Urothelium cell line (cell line): ENCODE measurements around the gene HS3ST3A1.
"Not testable (repeated sequence)": the region's sequence is repeated elsewhere in the genome, so short reads cannot be mapped to it uniquely, and the experiment has no call there.

Experiments
- DNase-seq: peaks from one replicate; pipeline ENCODE4 v3.0.0; 2011; ENCODE audit warnings: low spot score, mixed read lengths
- FAIRE-seq: peaks from 2 replicates; lab custom pipeline; 2011; peaks lifted over from hg19 to GRCh38; lab: Jason Lieb, UNC

Gene HS3ST3A1

DNA sequence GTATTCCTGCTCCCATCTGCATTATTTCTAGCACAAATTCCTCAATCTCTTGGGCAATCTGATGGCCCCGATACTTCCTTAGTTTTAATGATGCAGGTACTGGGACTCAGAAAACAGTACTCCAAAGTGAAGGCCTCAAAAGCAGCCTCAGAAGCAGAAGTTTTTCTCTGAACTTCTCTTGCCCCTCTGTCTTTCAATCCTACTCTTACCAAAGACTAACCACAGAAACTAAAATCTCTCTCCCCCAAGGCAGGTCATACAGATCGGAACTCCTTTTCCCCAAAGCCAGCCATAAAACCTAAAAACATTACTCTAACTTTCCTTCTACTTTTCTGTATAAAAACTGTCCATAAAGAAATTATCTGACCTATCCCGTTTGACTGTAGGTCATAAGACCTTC lies 103.5 kb downstream of the HS3ST3A1 start:
- FAIRE-seq (no peak), DNase-seq (no peak)

DNA sequence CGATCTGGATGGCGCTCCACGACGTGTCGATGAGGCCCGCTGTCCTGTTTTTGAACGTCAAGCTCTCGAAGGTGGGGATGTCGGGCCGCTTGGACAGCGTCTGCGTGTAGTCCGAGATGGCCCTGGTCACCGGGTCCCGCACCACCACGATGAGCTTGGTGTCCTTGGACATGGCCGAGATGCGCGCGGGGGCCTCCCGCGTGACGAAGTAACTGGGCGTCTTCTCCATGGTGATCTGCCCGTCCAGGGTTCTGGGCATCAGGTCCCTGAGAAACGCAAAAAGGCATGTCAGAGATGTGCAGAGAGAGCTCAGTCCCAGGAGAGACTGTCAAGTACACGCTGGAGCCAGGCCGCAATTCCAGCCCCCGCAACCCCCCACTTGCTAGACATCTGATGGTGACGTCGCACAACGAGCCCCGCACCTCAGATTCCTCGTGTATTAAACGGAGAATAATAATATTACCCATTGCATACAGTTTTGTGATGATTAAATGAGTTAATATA lies 105.1 kb downstream of the HS3ST3A1 start:
- not testable (repeated sequence) for FAIRE-seq, DNase-seq

DNA sequence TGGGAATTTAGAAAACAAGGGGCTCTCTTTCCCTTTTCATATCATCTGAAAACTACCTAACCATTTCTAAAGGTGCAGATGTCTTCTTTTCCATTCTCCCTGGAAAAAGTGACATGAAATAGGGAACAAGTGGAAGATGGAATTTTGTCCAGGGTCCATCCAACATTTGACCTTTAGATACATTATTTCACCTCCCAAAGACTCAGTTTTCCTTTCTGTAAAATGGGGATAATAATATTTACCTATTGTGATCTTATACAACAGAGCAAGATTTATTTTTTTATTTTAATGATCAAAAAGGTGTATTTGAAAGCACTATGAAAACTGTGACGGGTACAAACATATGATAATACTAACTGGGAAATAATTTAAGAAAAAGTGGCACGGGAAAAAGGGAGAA lies 106.3 kb downstream of the HS3ST3A1 start:
- FAIRE-seq, result no peak
- no peak for DNase-seq

DNA sequence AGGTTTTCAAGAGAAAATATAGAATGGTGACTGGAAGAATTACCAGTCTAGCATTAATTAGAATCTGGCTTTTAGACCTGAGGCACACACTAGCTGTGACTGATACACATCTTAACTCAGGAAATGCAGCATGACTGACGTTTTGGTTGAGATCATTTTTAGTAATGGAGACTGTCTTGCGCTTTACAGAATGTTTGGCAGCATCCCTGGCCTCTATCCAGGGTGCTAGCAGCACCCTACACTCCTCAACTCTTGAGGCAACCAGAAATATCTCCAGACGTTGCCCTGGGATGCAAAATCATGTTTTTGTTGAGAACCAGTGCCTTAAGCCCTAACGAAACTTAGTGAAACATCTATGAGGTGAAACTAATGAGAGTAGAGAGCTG lies 109.0 kb downstream of the HS3ST3A1 start:
- no peak for DNase-seq
- no peak for FAIRE-seq

DNA sequence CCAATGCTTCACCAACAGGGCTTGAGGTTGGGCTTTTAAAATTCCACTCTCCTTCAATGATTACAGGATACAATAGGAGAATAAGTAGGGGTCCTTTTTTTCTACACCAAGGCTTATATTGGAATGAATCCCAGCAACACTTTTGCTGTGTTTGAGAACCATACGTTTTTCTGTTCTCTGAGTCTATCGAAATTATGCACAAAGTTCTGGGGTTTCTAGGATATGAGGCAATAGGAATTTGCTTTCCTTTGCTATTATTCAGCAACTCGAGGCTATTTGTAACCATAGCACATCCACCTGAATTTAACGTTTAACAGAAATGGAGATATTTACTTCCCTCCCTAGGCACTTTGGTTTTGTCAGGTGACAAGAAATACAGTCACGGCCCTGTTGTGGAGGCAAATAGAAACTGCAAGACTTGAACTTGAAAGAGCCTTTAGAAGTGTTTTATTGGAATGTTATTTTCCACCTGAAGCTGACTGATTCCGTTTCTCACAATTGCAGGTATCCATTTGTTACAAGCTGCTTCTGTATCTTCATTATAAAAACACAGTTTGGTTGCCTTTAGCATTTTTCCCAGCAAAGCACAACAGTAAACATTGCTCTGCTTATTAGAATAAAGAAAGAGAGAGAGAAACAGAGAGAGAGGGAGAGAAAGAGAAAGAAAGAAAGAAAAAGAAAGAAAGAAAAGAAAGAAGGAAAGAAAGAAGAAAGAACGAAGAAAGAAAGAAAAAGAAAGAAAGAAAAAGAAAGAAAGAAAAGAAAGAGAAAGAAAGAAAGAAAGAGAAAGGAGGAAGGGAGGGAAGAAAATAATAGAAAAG lies 109.6 kb downstream of the HS3ST3A1 start:
- FAIRE-seq (no peak), DNase-seq (no peak)

DNA sequence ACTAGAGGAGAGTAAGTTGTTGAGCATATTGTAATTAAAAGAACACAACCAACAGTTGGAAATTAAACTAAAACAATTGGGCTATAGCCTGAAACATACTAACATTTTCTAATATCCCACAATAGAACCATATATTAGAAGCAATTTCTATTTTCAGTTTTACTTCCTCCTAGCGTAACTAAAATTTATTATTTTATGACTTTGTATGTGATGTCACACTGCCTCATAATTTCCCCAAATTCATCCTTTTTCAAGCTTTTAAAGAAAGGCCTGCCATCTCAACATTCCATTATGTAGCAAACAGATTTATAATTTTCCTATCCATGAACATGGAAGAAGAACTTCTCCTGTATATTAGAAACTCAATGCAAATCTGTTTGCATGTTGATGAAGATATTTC lies 110.2 kb downstream of the HS3ST3A1 start:
- FAIRE-seq, result no peak
- no peak for DNase-seq

DNA sequence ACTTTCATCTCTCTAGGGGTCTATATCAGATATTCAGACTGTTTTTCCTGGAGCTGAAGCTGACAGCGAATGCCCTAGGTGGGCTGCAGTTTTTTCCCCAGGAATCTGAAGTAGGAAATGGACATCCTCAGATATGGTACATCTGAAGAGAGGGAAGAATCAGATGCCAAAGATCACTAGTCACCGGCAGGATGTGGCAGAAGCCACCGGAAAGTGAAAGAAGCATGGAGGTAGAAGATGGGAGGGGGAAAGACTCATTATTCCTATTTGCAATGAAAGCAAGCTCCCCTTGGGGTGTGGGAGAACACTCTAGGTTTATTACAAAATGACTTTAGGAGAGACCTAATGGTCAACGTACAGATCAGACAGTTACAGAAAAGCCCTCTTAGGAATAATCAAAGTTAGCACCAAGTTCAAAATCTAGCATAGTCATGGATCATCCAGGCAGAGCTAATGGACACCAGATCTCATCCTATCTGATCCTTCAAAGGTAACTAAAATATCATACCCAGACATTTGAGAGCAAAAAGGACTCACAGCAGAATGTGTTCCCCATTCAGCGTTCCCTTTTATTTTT lies 110.7 kb downstream of the HS3ST3A1 start:
- DNase-seq, result peak; percentile 17
- no peak for FAIRE-seq

DNA sequence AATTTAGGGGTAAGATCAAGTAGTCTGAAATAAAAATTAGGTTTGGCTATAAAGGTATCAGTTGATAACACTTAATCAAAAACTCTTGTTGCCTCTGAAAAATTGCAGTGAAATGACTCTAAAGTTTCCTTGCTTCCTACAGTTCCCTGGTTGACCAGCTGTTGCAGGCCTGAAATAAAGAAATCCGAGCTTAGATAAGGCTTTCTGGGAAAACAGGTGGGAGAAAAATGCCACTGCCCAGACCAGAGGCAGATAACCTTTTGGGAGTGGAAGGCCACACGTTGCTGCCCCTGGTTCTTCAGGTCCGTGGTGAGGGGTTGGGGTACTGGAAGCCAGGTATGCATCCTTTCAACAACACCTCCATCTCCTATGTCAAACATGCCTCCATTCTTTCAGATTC lies 111.3 kb downstream of the HS3ST3A1 start:
- no peak for DNase-seq
- FAIRE-seq, result no peak

DNA sequence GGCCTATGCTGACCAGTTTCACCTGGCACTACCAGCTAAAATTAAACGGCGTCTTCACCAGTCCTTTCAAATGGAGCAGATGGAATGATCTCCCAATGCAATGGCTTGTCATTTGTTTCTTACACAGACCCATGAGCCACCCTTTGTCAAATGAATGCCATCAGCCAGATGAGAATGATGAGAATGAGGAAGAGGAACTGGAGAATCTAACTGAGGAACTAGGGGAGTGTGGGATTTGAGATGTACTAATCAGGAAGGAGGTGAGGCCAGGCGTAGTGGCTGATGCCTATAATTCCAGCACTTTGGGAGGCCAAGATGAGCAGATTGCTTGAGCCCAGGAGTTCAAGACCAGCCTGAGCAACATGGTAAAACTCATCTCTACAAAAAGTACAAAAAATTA lies 116.4 kb downstream of the HS3ST3A1 start:
- DNase-seq (no peak), FAIRE-seq (no peak)

DNA sequence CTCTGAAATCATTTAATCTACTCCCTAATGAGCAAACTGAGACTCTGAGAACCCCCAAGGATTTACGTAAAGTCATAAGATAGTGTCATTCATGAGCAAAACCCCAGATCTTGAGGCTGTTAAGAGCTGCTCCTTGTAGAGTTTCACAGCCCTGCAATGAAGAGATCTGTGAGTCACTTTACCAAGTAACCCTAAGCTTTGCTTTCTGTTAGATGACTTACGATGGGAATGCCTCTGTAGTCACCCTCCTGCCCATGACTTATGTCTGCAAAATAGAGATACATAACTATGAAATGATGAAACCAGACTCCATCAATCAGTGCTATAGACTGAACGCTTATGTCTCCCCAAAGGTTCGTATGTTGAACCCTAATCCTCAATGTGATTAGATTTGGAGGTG lies 117.7 kb downstream of the HS3ST3A1 start:
- FAIRE-seq, result no peak

DNA sequence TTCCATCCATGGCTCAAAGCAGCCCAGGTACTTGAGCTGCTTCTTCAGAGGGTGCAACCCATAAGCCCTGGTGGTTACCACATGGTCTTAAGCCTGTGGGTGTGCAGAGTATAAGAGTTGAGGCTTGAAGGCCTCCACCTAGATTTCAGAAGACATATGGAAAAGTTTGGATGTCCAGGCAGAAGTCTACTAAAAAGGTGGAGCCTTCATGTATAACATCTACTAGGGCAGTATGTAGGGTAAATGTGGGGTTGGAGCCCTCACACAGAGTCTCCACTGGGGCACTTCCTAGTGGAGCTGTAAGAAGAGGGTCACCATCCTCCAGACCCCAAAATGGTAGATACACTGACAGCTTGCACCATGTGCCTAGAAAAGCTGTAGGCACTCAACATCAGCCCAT lies 120.9 kb downstream of the HS3ST3A1 start:
- FAIRE-seq, result no peak
- DNase-seq, result no peak

More for the DNA sequence above, 117.7 kb downstream of the HS3ST3A1 start:
- no peak for DNase-seq

DNA sequence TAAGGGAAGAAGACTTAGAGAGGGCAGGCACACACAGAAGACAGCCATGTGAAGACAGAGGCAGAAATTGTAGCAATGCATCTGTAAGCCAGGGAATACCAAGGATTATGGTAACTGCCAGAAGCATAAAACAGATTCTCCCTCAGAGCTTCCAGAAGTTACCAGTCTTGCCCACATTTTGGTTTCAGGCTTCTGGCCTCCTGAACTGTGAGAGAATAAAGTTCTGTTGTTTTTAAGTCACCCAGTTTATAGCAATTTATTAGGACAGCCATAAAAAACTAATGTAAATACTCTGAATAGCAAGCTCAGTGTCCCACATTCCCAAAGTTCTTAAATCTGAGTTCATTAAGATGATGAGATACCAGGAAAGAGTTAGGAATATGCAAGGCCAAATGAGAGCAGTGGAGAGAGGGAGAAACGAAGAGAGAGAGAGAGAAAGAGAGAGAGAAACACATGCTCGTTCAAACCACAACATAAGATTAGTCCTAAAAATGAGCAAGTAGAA lies 123.4 kb downstream of the HS3ST3A1 start:
- no peak for DNase-seq
- FAIRE-seq, result no peak

DNA sequence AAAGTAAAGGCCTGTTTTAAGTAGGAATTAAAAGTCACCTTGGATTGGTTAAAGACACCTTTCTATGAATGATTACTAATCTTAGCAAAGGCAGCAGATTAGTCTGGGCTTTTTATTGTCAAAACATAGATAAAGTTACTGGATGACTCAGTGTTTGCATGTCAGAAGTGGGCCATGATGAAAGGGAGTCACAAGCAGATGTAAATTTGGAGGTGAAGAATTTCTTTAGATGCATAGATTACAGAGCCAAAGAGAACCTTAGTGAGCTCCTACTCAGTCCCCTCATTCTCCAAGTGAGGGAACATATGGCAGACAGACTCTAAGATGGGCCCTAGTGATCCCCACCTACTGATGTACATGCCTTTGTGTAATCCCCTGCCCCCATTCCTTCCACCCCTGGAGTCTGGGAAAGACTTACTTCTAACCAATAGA lies 124.5 kb downstream of the HS3ST3A1 start:
- no peak for FAIRE-seq
- DNase-seq, result no peak

DNA sequence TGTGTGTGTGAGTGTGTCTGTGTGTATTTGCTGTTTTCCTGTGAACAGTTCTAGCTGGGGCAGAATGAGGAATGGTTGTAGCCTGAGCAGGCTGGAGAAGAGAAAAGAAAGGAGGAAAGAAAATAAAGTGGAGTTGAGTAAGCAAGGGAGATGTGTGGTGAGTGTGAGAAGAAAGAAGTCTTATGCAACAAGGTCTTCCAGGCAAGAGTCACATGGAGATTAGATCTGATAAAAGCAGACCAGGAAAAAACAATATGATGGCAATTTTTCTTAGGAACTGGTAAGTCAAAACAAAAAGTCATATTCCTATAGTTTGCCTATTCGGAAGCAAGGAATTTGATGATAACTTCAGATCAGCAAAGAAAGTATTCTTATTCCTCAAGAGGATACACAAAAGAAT lies 125.0 kb downstream of the HS3ST3A1 start:
- no peak for DNase-seq
- FAIRE-seq, result no peak

DNA sequence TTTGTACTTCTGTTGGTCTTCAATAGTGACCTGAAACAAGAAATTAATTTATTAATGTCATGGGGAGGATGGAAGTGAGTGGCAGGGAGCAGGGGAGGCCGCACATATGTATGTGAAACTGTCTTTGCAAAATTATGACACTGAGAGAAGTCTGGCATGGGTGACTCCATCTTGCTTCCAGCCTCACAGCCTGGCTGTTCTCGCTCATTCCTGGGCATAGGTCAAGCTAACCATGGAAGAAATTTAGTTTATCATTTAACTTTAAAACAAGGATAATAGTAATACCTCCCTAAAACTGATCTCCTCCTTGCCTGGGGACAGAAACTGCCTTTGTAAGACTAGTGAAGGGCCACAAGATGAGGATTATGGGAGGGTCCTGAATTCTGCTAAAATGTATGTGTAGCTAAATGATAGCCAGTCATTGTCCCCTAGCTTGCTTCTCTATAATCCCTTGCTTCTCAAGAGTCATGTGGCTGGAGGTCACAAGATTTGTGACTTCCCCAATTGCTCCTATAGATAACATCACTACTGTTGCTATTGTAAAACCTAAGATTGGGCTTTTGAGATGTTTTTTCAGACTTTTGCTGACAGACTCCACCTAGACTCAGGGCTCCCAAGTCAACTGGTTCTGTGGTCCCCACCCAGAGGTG lies 126.0 kb downstream of the HS3ST3A1 start:
- DNase-seq, result no peak

DNA sequence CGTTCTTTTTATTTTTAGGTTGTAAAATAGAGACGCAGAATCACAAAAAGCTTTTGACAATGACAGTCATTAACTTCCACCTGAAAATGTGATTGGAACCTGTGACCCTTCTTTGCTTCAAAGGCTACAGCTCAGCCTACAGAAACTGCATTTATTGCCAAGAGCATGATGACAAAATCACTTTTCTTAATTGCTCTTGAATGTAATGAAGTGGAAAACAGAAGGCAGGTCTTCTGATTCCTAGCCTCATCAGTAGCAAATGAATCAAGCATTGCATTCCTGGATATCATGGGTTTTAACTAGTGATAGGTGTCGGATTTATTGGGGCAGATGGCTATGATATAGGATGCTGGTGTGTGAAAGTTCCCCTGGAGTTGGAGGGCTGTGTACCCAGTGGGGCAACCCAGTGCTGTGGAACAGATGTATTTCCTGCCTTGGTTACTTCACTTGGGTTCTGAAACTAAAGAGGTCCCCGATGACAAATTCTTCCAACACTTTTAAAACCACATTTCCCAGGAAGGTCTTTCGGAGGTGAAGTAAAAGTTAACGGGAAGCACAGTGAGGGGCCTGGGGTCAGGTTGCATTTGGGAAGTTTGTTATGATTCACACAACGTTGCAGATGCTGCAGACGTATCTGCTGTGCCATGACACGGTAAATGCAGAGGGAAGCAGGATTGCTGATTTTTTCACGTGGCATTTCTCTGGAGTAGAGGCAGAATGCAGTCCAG lies 127.5 kb downstream of the HS3ST3A1 start:
- FAIRE-seq, result no peak
- DNase-seq, result no peak

More for the DNA sequence above, 126.0 kb downstream of the HS3ST3A1 start:
- FAIRE-seq, result no peak

DNA sequence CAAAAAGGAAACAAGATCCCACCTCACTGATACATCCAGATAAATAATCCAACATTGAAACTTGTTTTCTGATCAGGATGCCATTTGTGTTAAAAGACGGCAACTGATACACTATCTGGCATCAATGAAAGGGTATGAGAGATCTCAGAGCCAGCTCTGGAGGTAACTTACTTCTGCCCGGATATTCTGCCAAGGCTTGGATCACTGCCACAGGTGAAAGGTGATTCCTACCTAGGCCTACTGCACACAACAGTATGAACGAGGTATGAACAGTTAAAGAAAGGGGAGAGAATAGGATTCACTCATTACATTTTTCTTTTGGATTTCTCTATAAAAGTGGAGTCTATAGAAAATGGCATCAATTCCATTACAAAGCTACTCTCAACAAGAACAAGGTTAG lies 136.1 kb downstream of the HS3ST3A1 start:
- FAIRE-seq, result no peak
- no peak for DNase-seq

DNA sequence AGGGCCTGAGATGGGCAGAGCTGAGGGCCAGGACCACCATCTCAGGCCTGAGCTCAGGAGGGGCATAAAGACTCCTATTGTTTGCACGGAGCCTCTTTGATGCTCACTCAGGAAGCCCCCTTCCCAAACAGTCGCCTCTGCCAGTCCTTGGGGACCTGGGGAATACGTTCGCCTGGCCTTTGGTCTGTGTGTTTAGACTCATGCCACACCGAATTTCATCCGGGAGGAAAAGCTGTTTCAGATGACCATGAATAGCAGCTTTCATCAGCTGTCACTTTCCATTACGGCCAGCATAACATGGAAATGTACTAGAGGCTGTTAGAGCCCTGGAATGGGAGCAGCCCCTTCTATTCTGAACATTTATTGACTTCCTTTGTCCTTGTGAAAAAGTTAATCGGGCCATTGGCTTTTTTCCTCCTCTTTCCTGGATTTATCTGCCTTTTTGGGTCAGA lies 139.0 kb downstream of the HS3ST3A1 start:
- FAIRE-seq, result no peak
- no peak for DNase-seq

DNA sequence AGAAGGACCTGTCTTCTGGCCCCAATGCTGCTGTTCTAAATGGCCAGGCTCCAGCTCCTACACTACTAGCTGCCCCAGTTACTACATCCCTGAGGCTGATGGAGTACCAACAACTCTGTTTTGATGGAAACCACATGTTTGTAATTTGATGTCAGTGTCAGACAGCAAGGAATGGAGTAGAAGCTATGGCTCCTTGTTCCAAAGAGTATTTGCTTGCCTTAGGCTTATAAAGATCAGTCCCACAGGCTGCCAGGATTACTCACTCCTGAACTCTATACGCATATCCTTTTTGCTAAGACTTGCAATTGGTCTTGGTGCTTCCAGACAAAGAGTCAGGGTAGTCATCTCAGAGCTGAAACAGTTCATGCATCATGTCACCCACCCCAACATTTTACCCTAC lies 139.6 kb downstream of the HS3ST3A1 start:
- DNase-seq (no peak), FAIRE-seq (no peak)

DNA sequence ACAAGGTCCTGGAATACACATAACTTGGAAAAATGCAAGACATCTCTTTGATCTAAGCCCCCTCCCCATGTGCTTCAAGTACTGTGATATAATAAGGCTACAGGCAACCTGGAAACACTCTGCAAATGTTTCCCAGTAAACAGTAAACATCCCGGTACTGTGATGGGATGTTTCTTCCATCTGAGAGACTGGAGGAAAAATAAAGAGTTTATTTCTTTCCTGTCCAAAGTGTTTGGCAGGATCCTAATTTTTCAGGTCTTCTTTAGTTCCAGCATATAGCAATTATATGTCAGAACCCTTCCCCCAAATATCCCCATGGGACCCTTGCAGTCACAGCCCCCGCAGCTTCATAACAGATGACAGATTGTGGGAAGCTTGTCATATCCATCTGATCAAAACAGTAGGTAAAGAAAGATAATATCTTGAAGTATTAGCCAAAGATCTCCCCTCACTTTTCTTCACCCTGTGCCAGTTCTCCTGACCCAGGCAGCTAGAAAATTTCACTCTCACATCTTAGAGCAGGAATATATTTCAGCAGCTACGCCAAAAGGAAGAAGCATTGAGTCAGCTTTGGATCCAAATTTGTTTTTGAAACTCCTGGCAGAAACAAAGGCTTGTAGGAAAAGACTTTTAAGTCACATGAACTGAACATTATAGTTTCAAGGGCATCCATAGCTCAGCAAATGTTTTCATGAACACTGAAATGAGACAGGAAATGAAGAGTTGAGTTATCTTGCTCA lies 141.3 kb downstream of the HS3ST3A1 start:
- FAIRE-seq (no peak), DNase-seq (no peak)
